K562 (cell line): ENCODE measurements around the gene GP1BB. TPM values are rescaled to one million over a fixed set of nuclear protein-coding genes. Genes with fewer than 3 reads are reported as not detected.

Source experiments
- ATAC-seq: fragments of 200-7000 bp; cut with Tn5 transposase; 3 replicates; pipeline ENCODE4 v1.9.1; 2020; ENCODE audit warnings: moderate library complexity
- BruUV-seq: library from RNA; stranded (reverse); fragments of 400-500 nt; replicated peaks from 2 replicates; lab custom pipeline; 2021; lab: Mats Ljungman, UMichigan
- CTCF ChIA-PET: fragments of 300-600 bp; formaldehyde crosslinking; extraction: SDS; loops from one replicate; lab custom pipeline; 2021; ENCODE audit warnings: low intra/inter-chr PET ratio; lab: Yijun Ruan, JAX
- POLR2A ChIA-PET: fragments of 300-600, 350-650 bp; sonication (Branson Sonifier 250); formaldehyde crosslinking; extraction: SDS; loops from one replicate; lab custom pipeline; 2021; ENCODE audit warnings: antibody characterized with exemption, inconsistent platforms; lab: Yijun Ruan, JAX
- DNase-seq, 4 experiments: peaks; one replicate each; pipeline versions ENCODE4 v3.0.0 to v3.0.0-alpha.2; 2011 to 2018; ENCODE audit warnings: low spot score in 3 of 4, mixed read lengths in 3 of 4; ENCODE audit errors: extremely low read depth in 1 of 4
- FAIRE-seq: peaks from 2 replicates; lab custom pipeline; 2011; peaks lifted over from hg19 to GRCh38; lab: Jason Lieb, UNC
- H2AFZ ChIP-seq: 2 replicates; pipeline ENCODE4 v1.6.0; 2011; ENCODE audit warnings: low read depth, low read length, control low read depth, inconsistent platforms
- H3K27ac ChIP-seq: fragments of 200-600 bp; 3 replicates; pipeline ENCODE4 v1.8.0; 2011; ENCODE audit warnings: low read depth, mild to moderate bottlenecking, control low read depth, inconsistent platforms, low read length, moderate library complexity, mixed read lengths; ENCODE audit errors: extremely low read depth
- H3K27me3 ChIP-seq, 2 experiments: fragments of 300-600 bp in 1 of 2; 2 replicates in 1 of 2; 3 replicates in 1 of 2; pipeline versions ENCODE4 v1.6.0 to v1.8.0; 2011; ENCODE audit warnings: inconsistent platforms in 2 of 2, low read length in 2 of 2, mild to moderate bottlenecking in 1 of 2, mixed read lengths in 1 of 2, moderate library complexity in 1 of 2; ENCODE audit not compliant: control insufficient read depth in 2 of 2, insufficient read depth in 2 of 2
- H3K36me3 ChIP-seq: fragments of 300-600 bp; 3 replicates; pipeline ENCODE4 v1.8.0; 2011; ENCODE audit warnings: mild to moderate bottlenecking, low read length, inconsistent platforms; ENCODE audit not compliant: control insufficient read depth, insufficient read depth
- H3K4me1 ChIP-seq, 2 experiments: fragments of 200-600 bp in 1 of 2; replicated peaks in 1 of 2; 2 replicates in 1 of 2; 3 replicates in 1 of 2; pipeline versions ENCODE4 v1.5.1 to v1.8.0; 2011; ENCODE audit warnings: inconsistent platforms in 2 of 2, low read length in 2 of 2, mild to moderate bottlenecking in 1 of 2, mixed read lengths in 1 of 2, moderate library complexity in 1 of 2; ENCODE audit not compliant: control insufficient read depth in 2 of 2, insufficient read depth in 2 of 2
- H3K4me2 ChIP-seq: 2 replicates; pipeline ENCODE4 v1.6.1; 2011; ENCODE audit warnings: low read length, control low read depth, inconsistent platforms, mixed read lengths; ENCODE audit not compliant: insufficient read depth
- H3K4me3 ChIP-seq: fragments of 200-600 bp; sonication (generic), shearing (Covaris generic); 2 replicates; pipeline ENCODE4 v1.5.1; 2016; ENCODE audit warnings: control low read depth, inconsistent platforms
- H3K79me2 ChIP-seq: fragments of 200-600 bp; 3 replicates; pipeline ENCODE4 v1.8.0; 2011; ENCODE audit warnings: low read length, inconsistent platforms; ENCODE audit not compliant: control insufficient read depth, insufficient read depth
- H3K9ac ChIP-seq, 2 experiments: 2 replicates each; pipeline versions ENCODE4 v1.6.0 to v1.6.1; 2011; ENCODE audit warnings: low read depth in 2 of 2, low read length in 2 of 2, control low read depth in 1 of 2, inconsistent platforms in 1 of 2, mild to moderate bottlenecking in 1 of 2, mixed read lengths in 1 of 2; ENCODE audit not compliant: insufficient read depth in 1 of 2
- H3K9me1 ChIP-seq: one replicate; pipeline ENCODE4 v1.6.0; 2011; ENCODE audit warnings: inconsistent platforms, mild to moderate bottlenecking, low read length, moderate library complexity; ENCODE audit not compliant: control insufficient read depth, insufficient read depth
- H3K9me3 ChIP-seq: replicated peaks from 2 replicates; pipeline ENCODE4 v1.5.1; 2011; ENCODE audit warnings: low read depth, low read length, inconsistent platforms; ENCODE audit not compliant: control insufficient read depth, insufficient read depth
- H4K20me1 ChIP-seq: replicated peaks from 2 replicates; pipeline ENCODE4 v1.6.1; 2011; ENCODE audit warnings: low read length, inconsistent platforms, mixed read lengths; ENCODE audit not compliant: control insufficient read depth, insufficient read depth
- BHLHE40 ChIP-seq: IDR thresholded peaks from 2 replicates; pipeline ENCODE4 v1.6.1; 2011; ENCODE audit warnings: low read length, improper control_type of control experiment
- HNRNPLL ChIP-seq: fragments of 200-400 bp; formaldehyde crosslinking; IDR thresholded peaks from 2 replicates; pipeline ENCODE4 v1.6.1; 2017; ENCODE audit warnings: low read length, low read depth, mild to moderate bottlenecking; ENCODE audit not compliant: poor library complexity, severe bottlenecking
- ID3 ChIP-seq, 2 experiments: fragments of 250-450 bp in 1 of 2; fragments of 450-650 bp in 1 of 2; sonication (Bioruptor Pico) in 1 of 2; IDR thresholded peaks; 2 replicates each; pipeline versions ENCODE4 v1.6.1 to v1.8.0; 2016 to 2021; ENCODE audit warnings: mild to moderate bottlenecking in 2 of 2, moderate library complexity in 2 of 2, missing compliant biosample characterization in 1 of 2, missing genetic modification characterization in 1 of 2
- MCM3 ChIP-seq: fragments of 450-650 bp; IDR thresholded peaks from 2 replicates; pipeline ENCODE4 v1.6.1; 2016
- PRMT5 ChIP-seq: sonication (generic); formaldehyde crosslinking; IDR thresholded peaks from 2 replicates; pipeline ENCODE4 v1.5.0; 2020; ENCODE audit warnings: missing genetic modification reagents
- SIRT6 ChIP-seq: IDR thresholded peaks from one replicate; pipeline ENCODE4 v1.6.1; 2012; ENCODE audit warnings: low read depth, mild to moderate bottlenecking, control low read depth, inconsistent platforms, low read length, moderate library complexity
- SMC3 ChIP-seq: conservative IDR thresholded peaks from 2 replicates; pipeline ENCODE4 v1.6.1; 2011; ENCODE audit warnings: low read depth, low read length, improper control_type of control experiment; ENCODE audit not compliant: insufficient read depth
- THAP12 ChIP-seq: fragments of 250-450 bp; sonication (Bioruptor Pico); IDR thresholded peaks from 2 replicates; pipeline ENCODE4 v1.9.0; 2021; ENCODE audit warnings: mild to moderate bottlenecking, inconsistent platforms
- WHSC1 ChIP-seq: IDR thresholded peaks from one replicate; pipeline ENCODE4 v1.6.1; 2012; ENCODE audit warnings: low read length, control low read depth, inconsistent platforms
- ZNF75A ChIP-seq: fragments of 450-650 bp; formaldehyde crosslinking; IDR thresholded peaks from 2 replicates; pipeline ENCODE4 v1.4.0; 2020; ENCODE audit warnings: mild to moderate bottlenecking
- ZNF830 ChIP-seq: fragments of 250-450 bp; sonication (Bioruptor Pico); IDR thresholded peaks from 2 replicates; pipeline ENCODE4 v1.5.0; 2021; ENCODE audit warnings: mild to moderate bottlenecking
- WGBS: fragments of 100-300 bp; shearing (Covaris generic); methylation state at CpG from one replicate; pipeline ENCODE4 v1.1.6; 2016; ENCODE audit warnings: low coverage, mixed read lengths; ENCODE audit not compliant: insufficient coverage; ENCODE audit errors: missing lambda C conversion rate; 5-methylcytosine and 5-hydroxymethylcytosine counted together
- in situ Hi-C: fragments of 300-500 bp; cut with MboI; formaldehyde crosslinking; loops from 4 replicates; pipeline ENCODE4 v1.15.0; 2018; ENCODE audit warnings: inconsistent platforms, mixed read lengths
- intact Hi-C: fragments of 100-400 bp; cut with micrococcal nuclease; formaldehyde crosslinking; loops from 2 replicates; pipeline ENCODE4 v1.14.2; 2022
- polyA plus RNA-seq, 8 experiments: library from polyadenylated mRNA; depleted of rRNA in 4 of 8; stranded (reverse) in 5 of 8; unstranded in 3 of 8; fragments of >200 nt; fragmentation: Nextera tagmentation in 2 of 8; fragmentation: Illumina TruSeq in 1 of 8; extraction: Ambion mirVana in 2 of 8; extraction: Trizol in 1 of 8; gene quantifications; 2 replicates each; pipeline versions ENCODE4 v1.2.1 to v1.2.3, GENCODE V29; 2011 to 2014; ENCODE audit warnings: inconsistent platforms in 1 of 8, missing spikeins in 1 of 8
- total RNA-seq, 7 experiments: library from RNA; depleted of rRNA in 6 of 7; stranded (reverse); fragments of >200 nt in 6 of 7; fragmentation: Illumina TruSeq in 2 of 7; extraction: Trizol in 2 of 7; gene quantifications; 2 replicates each; pipeline versions ENCODE4 v1.2.1 to v1.2.3, GENCODE V29; 2011 to 2021; ENCODE audit warnings: low replicate concordance in 1 of 7

Gene GP1BB
- total and polyA plus RNA-seq, 9 of the 15 experiments (the other 6 are each of a cell fraction or from before 2014, with no cell fraction given) = 0.69 to 162 (median 2.8) TPM

GRCh38 chr22:19733755-19734154 is 10.4 kb downstream of the GP1BB start:
- WGBS = 10% methylated on average over 5 of the region's 5 CpGs
- peaks cover 16% of the 10 kb centered on the region for H4K20me1 ChIP-seq
- no peaks in the 10 kb centered on the region for H3K9me1 ChIP-seq
- intact Hi-C loops = loop anchor here (5.0 kb wide), 2 partner anchors 159 to 384 kb away; partner anchors contain the start of genes RANBP1 and TRMT2A
- BruUV-seq = no TSS peak
- CTCF ChIA-PET = no interaction called here
- H3K4me2 ChIP-seq = no peak overlapping the region
- H3K9ac ChIP-seq = peak overlapping the region in 1 of 2 experiments; percentile 50; a peak in 1 of 4 replicates
- no peak overlapping the region for H3K27ac ChIP-seq
- DNase-seq = no peak
- H3K4me1 ChIP-seq = peaks cover 11 to 71% of the 10 kb centered on the region in 2 experiments
- ATAC-seq = no peak
- H3K36me3 ChIP-seq = no peaks in the 10 kb centered on the region
- no peaks in the 10 kb centered on the region for H3K9me3 ChIP-seq
- H2AFZ ChIP-seq = no peak overlapping the region
- peaks cover 0 to 39% of the 10 kb centered on the region in 2 experiments; a peak in 2 of 5 replicates for H3K27me3 ChIP-seq
- no peak overlapping the region for H3K4me3 ChIP-seq
- no peaks in the 10 kb centered on the region for H3K79me2 ChIP-seq
- POLR2A ChIA-PET = interaction anchor here (0.7 to 2.4 kb wide), 3 partner anchors 10 to 179 kb away, joined by 4 to 10 read pairs (median 4); partner anchors contain the start of gene GP1BB
- TF ChIP-seq BHLHE40 = 0 out of 2 replicates have a peak, but pooled peaks have one; percentile 8
- no peak for TF ChIP-seq SIRT6
- TF ChIP-seq, all 486 proteins: peak for 1
- in situ Hi-C loops = loop anchor here (5.0 kb wide), 1 partner anchor 179 kb away; no protein-coding TSS in a partner anchor
- FAIRE-seq = no peak

- H2AFZ ChIP-seq = no peak overlapping the region
- 0 out of 4 replicates have a peak overlapping the region, but pooled peaks of 1 of the 2 experiments have one; percentile 6 for H3K9ac ChIP-seq
- no peak overlapping the region for H3K4me3 ChIP-seq
- no peak for ATAC-seq
- no peaks in the 10 kb centered on the region for H3K9me1 ChIP-seq
- ChIA-PET CTCF (no interaction called here), POLR2A (interaction anchor here (0.7 to 2.4 kb wide), 3 partner anchors 10 to 179 kb away, joined by 4 to 10 read pairs (median 4); partner anchors contain the start of gene GP1BB)
- BruUV-seq = no TSS peak
- no peaks in the 10 kb centered on the region for H3K9me3 ChIP-seq
- 16% methylated on average over 7 of the region's 7 CpGs for WGBS
- FAIRE-seq = no peak
- no peaks in the 10 kb centered on the region for H3K79me2 ChIP-seq
- no peak for DNase-seq
- peaks cover 0 to 43% of the 10 kb centered on the region in 2 experiments; a peak in 3 of 5 replicates for H3K27me3 ChIP-seq
- intact Hi-C loops (loop anchor here (5.0 kb wide), 2 partner anchors 158 to 383 kb away; partner anchors contain the start of genes RANBP1 and TRMT2A), in situ Hi-C loops (loop anchor here (5.0 kb wide), 1 partner anchor 178 kb away; no protein-coding TSS in a partner anchor)
- H4K20me1 ChIP-seq = peaks cover 16% of the 10 kb centered on the region
- H3K36me3 ChIP-seq = no peaks in the 10 kb centered on the region
- H3K27ac ChIP-seq = no peak overlapping the region
- H3K4me1 ChIP-seq = peaks cover 11 to 71% of the 10 kb centered on the region in 2 experiments
- no peak overlapping the region for H3K4me2 ChIP-seq
- TF ChIP-seq ZNF75A (CRISPR knock-in tag) (no peak), THAP12 (0 out of 2 replicates have a peak, but pooled peaks have one; percentile 7), ID3 (CRISPR knock-in tag; IDR thresholded peaks at IDR 0.05) (no peak), ID3 (tag; IDR thresholded peaks at IDR 0.05) (0 out of 2 replicates have a peak, but pooled peaks have one; percentile 22), ZNF830 (CRISPR knock-in tag) (no peak), MCM3 (peak; percentile 59; the same call in 1 of the 2 replicates), SMC3 (no peak), WHSC1 (peak; percentile 51), PRMT5 (CRISPR knock-in tag) (0 out of 2 replicates have a peak, but pooled peaks have one; percentile 29), HNRNPLL (peak; percentile 25)
Measured at GRCh38 chr22:19734163-19734562, 10.8 kb downstream of the GP1BB start.
